ENCODE results near the gene CA10.

DNA sequence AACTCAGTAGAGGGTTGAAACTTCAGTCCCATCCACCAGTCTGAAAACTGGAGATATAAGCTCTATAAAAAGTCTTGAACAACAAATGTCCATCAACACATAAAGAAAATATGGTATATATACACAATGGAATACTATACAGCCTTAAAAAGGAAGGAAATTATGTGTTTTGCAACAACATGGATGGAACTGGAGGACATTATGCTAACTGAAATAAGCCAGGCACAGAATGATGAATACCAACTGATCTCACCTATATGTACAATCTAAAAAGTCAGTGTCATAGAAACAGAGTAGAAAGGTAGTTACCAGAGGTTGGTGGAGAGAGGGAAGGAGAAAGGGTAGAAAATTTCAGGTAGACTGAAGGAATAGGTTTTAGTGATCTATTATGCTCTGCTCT, 438.1 kb downstream of the CA10 start:
- TF ChIP-seq, protein P1, sequence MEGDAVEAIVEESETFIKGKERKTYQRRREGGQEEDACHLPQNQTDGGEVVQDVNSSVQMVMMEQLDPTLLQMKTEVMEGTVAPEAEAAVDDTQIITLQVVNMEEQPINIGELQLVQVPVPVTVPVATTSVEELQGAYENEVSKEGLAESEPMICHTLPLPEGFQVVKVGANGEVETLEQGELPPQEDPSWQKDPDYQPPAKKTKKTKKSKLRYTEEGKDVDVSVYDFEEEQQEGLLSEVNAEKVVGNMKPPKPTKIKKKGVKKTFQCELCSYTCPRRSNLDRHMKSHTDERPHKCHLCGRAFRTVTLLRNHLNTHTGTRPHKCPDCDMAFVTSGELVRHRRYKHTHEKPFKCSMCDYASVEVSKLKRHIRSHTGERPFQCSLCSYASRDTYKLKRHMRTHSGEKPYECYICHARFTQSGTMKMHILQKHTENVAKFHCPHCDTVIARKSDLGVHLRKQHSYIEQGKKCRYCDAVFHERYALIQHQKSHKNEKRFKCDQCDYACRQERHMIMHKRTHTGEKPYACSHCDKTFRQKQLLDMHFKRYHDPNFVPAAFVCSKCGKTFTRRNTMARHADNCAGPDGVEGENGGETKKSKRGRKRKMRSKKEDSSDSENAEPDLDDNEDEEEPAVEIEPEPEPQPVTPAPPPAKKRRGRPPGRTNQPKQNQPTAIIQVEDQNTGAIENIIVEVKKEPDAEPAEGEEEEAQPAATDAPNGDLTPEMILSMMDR (conservative IDR thresholded peaks at IDR 0.05; ENCODE audit: low read length): no peak
- TF ChIP-seq EZH2phosphoT487 (IDR thresholded peaks at IDR 0.05; ENCODE audit: borderline replicate concordance): no peak
